HG03108 (cell line): ENCODE results near the gene GABPB2.

Experiments
- ATAC-seq: cut with Tn5 transposase; IDR thresholded peaks from one replicate; pipeline ENCODE4 v1.9.1; 2021; ENCODE audit warnings: moderate library complexity; ENCODE audit not compliant: unreplicated experiment

Gene GABPB2

GRCh38 chr1:151131701-151132334 lies 61.3 kb downstream of the GABPB2 start:
- ATAC-seq, result no peak

- ATAC-seq, result no peak
Measured at GRCh38 chr1:151132335-151133017, 61.9 kb downstream of the GABPB2 start.

- no peak for ATAC-seq
Measured at GRCh38 chr1:151133018-151133806, 62.7 kb downstream of the GABPB2 start.

GRCh38 chr1:151134396-151134795 lies 63.8 kb downstream of the GABPB2 start:
- ATAC-seq, result no peak

GRCh38 chr1:151134991-151135390 lies 64.4 kb downstream of the GABPB2 start:
- no peak for ATAC-seq

- ATAC-seq, result no peak
Measured at GRCh38 chr1:151135433-151136385, 65.1 kb downstream of the GABPB2 start.

- ATAC-seq, result no peak
Measured at GRCh38 chr1:151137789-151138188, 67.2 kb downstream of the GABPB2 start.

- no peak for ATAC-seq
Measured at GRCh38 chr1:151142411-151143056, 72.0 kb downstream of the GABPB2 start.

- ATAC-seq, result no peak
Measured at GRCh38 chr1:151143057-151143435, 72.5 kb downstream of the GABPB2 start.

- ATAC-seq, result no peak
Measured at GRCh38 chr1:151143986-151144385, 73.4 kb downstream of the GABPB2 start.

GRCh38 chr1:151144474-151145303 lies 74.1 kb downstream of the GABPB2 start:
- ATAC-seq, result no peak

- ATAC-seq, result no peak
Measured at GRCh38 chr1:151145304-151146071, 74.9 kb downstream of the GABPB2 start.

- peak; percentile 4 for ATAC-seq
Measured at GRCh38 chr1:151146072-151146411, 75.5 kb downstream of the GABPB2 start.

GRCh38 chr1:151146412-151147131 lies 76.0 kb downstream of the GABPB2 start, which contains the start of gene SEMA6C:
Gene SEMA6C (minus strand): TSS chr1:151146631. CDS start chr1:151142621, 4,010 bp downstream.
- peak; percentile 100 for ATAC-seq

GRCh38 chr1:151147132-151147503 lies 76.6 kb downstream of the GABPB2 start:
- no peak for ATAC-seq

GRCh38 chr1:151147665-151148064 lies 77.1 kb downstream of the GABPB2 start:
- no peak for ATAC-seq

- ATAC-seq, result peak; percentile 54
Measured at GRCh38 chr1:151156515-151156819, 85.9 kb downstream of the GABPB2 start, which contains the start of gene TNFAIP8L2. Gene TNFAIP8L2 (plus strand): TSS chr1:151156649. CDS start chr1:151158698, 2,049 bp downstream.

- no peak for ATAC-seq
Measured at GRCh38 chr1:151157067-151157531, 86.5 kb downstream of the GABPB2 start.
